Skin of body (tissue), 2 donors: ENCODE measurements around the gene OLIG1. TPM values are rescaled to one million over a fixed set of nuclear protein-coding genes. Genes with fewer than 3 reads are reported as not detected.

Experiments used
- DNase-seq: peaks from one replicate; lab custom pipeline; 2025; lab: John Stamatoyannopoulos, UW
- total RNA-seq: library from RNA; depleted of rRNA; stranded (reverse); fragments of >200 nt; gene quantifications from one replicate; pipeline ENCODE4 v1.2.3, GENCODE V29; 2014

OLIG1 gene
- total RNA-seq, 1 donor from 2014 or later: 0.20 TPM

DNA sequence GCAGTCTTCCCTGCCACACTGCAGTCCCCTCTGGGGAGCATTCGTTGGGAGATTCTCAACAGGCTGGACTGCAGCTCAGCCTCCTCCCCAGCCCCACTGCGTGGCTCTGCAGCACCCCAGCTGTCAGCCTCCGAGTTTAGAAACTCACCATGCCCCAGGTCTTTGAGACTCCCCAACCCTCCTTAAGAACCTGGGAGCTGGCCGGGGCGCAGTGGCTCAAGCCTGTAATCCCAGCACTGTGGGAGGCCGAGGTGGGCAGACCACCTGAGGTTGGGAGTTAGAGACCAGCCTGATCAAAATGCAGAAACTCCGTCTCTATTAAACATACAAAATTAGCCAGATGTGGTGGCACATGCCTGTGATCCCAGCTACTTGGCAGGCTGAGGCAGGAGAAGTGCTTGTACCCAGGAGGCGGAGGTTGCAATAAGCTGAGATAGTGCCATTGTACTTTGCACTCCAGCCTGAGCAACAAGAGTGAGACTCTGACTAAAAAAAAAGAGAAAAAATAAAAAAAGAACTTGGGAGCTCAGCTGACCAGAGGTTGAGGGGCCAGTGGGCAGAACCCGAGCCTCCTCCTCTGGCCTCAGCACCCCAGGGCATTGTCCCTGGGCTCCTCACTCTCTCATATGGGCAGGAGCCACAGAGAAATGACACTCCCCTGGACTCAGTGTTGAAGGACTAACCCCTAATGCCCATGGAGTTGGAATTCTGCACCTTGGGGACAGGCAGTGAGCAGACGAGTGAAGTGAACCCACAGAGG, 38.6 kb upstream of the OLIG1 start:
- DNase-seq: no peak

DNA sequence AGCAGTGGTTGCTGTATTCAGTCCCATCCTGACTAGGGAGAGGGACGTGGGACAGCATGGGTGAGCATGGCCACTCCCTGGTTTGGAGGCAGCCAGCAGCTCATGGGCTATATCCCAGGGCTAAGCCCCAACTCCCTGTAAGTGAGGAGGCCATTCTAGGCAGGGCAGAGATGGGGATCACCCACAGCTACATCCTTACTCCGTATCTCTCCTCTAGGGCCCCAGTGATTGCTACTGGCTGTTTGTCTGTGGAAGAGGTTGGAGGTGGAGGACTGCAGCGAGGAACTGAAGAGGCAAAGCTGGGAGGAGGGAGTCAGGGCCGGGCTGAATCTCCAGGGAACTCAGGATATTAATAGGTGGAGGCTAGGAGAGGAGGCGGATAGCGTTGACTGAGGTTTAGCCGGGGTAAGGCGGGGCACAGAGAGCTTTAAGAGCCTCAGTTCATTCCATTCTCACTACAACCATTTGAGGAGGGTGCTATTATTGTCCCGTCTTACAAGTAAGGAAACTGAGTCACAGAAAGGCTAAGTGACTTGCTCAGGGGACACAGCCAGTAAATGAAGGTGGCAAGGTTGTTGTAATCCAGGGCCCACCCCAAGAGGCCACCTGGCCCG, 37.4 kb upstream of the OLIG1 start:
- no peak for DNase-seq

DNA sequence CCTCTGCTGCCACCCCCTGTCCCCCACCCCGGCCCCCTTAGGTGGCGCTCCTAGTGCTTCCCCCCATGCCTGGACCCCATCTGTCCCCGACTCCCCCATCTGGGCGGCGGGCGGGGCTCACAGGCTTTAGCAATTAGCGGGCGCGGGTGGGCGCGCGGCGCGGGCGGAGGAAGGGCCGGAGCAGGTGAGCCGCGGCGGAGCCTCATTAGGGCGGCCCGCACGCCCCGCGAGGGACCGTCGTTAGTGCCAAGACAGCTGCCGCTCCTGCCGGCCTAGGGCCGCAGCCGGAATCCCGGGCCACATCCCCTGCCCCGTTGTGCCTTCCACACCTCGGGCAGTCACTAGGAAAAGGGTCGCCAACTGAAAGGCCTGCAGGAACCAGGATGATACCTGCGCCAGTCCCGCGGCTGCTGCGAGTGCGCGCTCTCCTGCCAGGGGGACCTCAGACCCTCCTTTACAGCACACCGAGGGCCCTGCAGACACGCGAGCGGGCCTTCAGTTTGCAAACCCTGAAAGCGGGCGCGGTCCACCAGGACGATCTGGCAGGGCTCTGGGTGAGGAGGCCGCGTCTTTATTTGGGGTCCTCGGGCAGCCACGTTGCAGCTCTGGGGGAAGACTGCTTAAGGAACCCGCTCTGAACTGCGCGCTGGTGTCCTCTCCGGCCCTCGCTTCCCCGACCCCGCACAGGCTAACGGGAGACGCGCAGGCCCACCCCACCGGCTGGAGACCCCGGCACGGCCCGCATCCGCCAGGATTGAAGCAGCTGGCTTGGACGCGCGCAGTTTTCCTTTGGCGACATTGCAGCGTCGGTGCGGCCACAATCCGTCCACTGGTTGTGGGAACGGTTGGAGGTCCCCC, 36.6 kb upstream of the OLIG1 start:
- no peak for DNase-seq

DNA sequence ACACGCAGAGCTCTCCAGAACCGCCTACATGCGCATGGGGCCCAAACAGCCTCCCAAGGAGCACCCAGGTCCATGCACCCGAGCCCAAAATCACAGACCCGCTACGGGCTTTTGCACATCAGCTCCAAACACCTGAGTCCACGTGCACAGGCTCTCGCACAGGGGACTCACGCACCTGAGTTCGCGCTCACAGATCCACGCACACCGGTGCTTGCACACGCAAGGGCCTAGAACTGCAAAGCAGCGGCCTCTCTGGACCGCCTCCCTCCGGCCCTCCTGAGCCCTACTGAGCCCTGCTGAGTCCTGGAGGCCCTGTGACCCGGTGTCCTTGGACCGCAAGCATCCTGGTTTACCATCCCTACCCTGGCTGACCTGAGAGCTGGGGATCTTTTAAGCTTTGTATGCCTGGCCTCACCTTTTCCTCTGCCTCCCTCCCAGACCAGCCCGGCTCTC, 36.0 kb upstream of the OLIG1 start:
- no peak for DNase-seq

DNA sequence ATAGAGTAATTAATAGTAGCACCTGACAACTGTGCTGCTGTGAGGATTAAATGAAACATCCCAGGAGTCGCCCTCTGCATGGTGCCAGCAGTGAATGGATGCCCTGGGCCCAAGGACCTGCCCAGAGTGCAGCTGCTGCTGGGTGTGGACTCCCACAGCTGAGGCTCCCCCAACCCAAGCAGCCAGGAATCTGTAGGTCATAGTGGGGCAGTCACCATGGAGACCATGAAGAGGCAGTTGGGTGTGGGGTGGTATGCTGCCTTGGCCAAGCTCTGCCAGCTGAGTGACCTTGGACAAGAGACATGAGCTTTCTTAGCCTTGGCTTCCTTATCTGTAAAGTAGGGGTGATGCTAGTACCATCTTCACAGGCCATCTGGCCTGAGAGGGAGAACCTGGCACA, 34.8 kb upstream of the OLIG1 start:
- DNase-seq: no peak

DNA sequence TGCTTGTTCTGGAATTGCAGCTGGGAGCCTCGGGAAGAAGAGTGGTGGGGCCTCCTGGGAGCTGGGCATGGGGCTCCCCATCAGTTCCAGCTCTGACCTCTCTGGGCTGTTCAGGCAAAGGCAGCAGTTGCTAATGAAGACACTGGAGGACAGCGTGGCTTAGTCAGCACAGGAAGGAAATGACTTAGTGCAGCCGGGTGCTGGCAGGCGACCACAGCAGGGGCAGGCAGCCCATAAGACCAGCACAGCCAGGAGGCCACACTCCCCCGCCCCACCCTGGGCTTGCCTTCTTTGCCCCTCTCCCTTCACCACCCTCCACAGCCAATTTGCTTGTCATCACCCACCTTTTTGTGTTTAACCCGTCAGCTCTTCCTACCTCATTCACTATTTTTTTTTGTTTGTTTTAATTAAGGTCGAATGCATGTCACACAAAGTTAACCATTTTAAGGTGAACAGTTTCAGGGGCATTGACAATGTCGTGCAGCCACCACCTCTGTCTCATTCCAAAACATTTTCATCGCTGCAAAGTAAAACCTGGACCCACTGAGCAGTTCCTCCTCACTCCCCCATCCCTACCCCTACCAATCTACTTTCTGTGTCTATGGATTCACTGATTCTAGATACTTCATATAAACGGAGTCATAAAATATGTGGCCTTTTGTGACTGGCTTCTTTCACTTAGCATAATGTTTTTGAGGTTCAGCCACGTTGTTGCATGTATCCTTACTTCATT, 33.3 kb upstream of the OLIG1 start:
- no peak for DNase-seq

DNA sequence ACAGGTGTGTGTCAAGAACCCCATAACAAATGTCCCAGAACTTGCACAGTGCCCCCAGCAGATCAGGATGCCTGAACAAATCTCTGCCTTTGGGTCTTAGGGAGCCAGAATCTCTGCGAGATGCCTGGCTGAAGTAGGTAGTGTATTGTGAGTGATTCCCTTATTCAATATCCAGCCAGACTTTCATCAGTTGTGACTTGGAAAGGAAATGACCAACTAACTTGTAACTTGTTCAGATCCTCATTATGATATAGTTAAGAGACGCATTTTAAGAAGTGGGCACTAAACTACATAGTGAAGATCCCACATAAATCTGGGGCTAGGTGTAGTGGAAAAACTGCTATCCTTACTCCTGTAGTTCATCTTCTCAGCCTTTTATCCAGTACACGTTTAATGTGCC, 32.4 kb upstream of the OLIG1 start:
- no peak for DNase-seq

DNA sequence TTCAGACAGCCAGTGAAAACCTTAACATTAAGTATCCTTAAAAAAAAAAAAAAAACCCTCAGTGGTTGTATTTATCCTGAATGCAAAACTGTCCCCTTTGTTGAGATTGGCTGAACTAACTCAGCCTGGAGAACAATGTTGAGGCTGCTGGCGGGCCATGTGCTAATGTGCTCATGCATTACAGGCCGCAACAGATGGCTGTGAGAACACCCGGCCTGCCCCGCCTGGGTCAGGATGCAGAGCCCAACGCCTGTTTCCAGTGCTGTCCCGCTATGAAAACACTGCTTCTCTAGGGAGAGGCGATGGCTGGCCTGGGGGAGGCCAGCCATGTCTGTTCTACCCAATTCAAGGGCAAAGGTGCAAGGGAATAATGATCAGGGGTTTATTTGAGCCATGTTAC, 30.4 kb upstream of the OLIG1 start:
- no peak for DNase-seq

DNA sequence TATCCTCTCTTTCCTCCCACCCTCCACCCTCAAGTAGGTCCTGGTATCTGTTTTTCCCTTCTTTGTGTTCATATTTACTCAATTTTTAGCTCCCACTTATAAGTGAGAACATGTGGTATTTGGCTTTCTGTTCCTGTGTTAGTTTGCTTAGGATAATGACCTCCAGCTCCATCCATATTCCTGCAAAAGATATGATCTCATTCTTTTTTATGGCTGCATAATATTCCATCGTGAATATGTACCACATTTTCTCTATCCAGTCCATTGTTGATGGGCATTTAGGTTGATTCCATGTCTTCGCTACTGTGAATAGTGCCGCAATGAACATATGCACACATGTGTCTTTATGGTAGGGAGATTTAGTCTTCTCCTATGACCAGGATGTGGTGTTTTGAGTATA, 29.7 kb upstream of the OLIG1 start:
- no peak for DNase-seq

DNA sequence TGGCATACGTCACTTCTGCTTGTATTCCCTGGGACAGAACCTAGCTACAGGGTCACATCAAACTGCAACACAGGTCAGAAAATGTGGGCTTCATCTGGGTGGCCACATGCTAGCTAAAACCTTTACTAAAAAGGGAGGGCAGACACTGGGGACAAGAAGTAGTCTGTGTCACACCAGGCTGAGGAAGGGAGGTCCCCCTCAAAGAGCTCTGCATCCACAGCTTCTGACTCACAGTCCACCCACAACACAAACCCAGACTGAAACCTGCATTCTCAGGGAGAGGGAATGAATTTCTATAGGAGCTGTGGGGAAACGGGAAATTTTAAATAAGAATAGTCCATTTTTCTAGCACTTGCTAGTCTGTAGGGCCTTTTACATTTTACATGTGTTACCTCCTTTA, 28.0 kb upstream of the OLIG1 start:
- DNase-seq: no peak

DNA sequence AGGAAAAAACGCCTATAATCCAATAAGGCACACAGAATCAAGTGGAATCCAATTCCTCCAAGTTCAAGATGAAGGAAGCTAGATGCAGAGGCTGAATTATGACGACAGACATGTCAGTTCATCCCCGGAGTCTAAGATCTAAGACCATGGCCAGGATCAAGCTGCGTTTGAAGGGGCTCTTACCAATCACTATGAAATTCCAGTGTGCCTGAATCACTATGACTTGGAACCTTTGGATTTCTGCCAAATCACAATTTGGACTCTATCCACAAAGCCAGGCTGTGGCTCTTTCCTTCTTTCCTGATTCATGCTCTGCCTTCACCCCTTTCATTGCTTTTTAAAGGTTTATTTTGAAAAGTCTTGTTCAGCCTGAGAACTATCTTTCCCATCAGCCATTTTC, 27.1 kb upstream of the OLIG1 start:
- no peak for DNase-seq

DNA sequence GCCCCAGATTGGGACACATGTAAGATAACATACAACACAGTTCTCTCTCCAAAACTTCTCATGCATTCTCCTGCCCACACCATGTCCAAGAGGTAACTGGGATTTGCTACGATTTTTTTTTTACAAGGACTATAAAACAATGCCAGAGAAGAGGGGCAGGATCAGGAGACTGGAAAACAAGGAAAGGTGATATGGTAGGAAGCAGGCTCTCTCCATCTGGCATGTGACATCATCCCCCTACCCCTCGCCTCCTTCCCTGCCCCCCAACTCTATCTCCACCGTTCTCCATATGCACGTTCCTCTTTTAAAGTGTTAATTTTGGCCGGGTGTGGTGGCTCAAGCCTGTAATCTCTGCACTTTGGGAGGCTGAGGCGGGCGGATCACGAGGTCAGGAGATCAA, 23.5 kb upstream of the OLIG1 start:
- DNase-seq: no peak

DNA sequence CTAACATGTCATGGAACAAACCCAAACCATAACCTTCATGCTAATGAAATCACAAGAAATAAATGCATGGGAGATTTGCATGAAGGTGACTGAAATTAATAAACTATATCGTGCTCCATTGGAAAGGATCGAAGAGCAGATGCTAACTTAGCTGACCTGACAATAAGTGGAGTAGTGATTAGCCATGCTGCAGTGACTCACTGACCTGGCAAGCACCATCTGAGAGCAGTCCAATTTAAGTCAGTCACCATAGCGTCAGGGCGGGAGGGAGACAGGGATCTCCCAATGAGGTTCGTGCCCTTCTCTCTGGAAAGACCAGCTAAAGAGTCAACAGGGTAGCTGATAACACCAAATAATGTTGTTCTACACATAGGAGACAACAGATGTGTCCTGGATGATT, 22.7 kb upstream of the OLIG1 start:
- DNase-seq: no peak

DNA sequence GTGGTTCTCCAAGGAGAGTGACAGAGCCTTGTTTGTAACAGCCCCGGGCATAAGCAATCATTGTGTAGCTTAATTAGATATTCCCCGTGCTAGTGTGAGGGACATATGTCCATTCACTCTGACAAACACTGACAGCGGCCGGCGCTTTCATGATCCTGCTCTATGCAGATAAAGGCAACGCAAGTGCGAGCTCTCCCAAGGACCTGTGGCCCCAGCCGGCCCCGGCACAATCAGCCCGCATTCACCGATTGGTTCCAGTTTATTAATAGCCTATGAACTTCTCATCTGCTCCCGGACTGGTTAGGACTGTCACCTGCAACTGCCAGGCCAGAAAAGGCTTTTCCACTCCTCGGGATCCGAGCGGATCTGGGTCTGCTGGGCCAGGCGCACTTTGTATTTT, 18.0 kb upstream of the OLIG1 start:
- DNase-seq: no peak

DNA sequence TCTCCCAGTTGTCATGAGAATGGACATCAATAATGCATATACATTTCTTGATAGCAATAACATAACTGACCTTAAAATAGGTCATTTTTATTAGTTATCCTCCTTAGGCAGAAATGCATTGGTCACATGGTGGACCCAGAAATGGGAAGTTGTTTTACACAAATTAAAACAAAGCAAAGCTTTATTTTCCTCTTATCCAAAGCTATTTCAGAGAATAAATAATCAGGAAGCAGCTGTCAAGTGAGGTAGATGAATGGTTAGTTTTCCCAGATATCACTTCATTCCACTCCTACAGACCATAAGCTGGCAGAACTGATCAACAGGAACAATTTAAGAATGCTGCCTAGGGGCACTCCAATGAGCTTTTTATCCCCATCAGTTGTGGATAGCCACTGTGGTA, 16.0 kb upstream of the OLIG1 start:
- DNase-seq: no peak

DNA sequence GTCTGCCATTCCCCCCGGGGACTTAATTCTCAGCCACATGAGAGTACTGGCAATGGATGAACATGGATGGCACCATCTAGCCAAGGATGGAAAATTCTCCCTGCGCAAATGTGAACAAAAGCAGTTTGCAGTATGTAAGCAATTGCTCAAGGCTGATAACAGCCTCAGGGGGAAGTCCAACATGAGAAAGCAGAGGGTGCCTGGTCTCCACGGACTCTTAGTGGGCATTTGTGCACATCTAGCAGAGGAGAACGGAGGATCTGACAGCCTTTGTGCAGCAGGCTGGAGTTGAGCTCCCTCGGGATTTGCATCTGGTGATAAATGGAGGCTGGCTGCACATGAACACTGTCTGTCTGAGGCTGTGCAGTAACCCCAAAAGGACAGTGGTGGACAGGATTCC, 13.9 kb upstream of the OLIG1 start:
- DNase-seq: no peak

DNA sequence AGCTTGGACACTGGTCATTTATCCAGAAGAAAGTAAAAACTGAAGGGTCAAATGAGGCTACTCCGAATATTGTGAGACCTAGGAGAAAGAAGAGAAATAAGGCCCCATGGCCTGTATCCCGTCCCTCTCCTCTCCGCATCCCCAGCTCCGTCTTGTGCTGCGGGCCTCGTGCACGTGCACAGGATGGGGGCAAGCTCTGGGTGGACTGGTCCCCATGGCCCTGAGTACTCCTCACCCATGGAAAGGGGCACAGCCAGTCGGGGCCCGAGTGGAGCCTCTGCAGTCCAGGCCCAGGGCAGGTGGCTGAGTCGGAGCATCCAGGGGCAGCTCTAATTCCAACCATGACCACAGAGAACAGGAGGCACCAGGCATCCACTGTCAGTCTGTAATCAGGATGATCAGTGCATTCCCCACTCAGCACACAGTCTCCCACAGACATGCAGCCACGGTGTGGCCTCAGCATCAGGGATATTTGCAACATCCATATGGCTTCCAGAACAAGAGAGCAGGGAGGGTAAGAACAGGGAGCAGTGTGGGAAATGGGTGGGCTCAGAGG, 12.5 kb upstream of the OLIG1 start:
- no peak for DNase-seq

DNA sequence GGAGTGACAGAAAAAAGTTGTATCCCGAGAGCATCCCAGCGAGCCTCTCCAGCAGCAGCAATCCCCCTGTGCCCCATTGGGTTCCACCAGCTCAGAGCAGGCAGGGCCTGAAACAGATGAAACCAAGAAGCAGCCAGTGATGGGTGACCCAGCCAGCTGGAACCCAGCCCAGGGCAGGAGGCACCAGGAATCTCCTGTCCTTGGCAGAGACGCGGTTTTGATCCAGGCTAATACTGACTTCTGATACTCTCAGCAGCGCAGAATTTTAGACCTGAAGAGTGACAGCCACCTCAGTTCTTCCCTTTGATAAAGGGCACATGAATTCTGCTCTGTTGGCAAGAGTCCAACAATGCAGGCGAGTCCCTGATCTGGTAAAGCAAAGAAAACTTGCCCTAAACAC, 11.4 kb upstream of the OLIG1 start:
- DNase-seq: no peak

DNA sequence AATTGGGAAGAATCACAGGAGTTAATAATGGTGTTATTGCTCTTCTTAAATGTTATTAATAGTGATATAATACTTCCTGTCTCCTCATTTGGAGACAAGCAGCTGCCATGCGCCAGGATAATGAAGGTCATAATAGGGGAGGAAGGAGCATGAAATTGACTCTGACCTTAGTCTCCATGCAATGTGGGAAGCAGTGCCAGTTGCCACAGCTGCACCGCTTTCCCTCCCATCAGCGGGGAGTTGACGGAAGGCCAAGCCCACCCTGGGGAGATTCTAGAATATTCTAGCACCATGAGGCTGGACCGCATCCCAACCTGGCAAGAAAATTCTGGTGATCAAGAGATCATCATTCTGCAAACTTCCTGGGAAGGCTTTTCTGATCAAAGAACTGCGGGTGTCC, 11.0 kb upstream of the OLIG1 start:
- no peak for DNase-seq

DNA sequence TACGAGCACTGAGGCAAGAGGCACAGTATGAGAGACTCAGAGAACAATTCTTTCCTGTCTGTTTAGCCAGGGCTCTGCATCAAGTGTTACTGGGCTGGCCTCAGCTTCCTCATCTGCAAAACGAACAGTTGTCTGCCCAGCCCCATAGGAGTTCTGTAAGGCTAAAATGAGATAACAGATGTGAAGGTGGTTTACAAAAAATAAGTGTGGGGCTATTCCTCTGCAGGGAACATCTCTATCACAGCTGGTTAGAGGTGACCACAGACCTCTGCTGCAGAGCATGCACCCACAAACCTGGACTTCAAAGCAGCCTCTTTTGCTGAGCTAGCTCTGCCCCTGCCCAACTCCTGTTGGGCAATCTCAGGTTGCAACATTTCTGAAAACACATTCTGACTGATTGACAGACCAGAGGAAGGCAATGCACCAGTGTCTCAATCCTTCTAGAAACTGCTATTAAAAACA, 10.5 kb upstream of the OLIG1 start:
- DNase-seq: no peak

DNA sequence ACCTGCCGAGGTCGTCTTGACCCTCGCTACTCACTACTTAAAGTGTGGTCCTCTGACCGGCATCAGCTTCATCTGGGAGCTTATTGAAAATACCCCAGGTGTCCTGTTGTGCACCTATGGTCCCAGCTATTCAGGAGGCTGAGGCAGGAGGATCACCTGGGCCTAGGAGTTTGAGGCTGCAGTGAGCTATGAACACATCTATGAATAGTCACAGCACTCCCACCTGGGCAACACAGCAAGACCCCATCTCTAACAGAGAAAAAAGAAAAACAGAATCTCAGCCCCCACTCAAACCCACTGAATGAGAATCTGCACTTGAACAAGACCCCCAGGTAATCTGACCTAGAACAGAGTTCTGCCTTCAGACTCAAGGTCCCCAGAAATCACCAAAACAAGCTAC, 8.7 kb upstream of the OLIG1 start:
- no peak for DNase-seq
